Measurements from ENCODE around the gene SEMA3E. TPM values are rescaled to one million over a fixed set of nuclear protein-coding genes. Genes with fewer than 3 reads are reported as not detected.

SEMA3E gene
- total and polyA plus RNA-seq, 9 of the 15 experiments (the other 6 are each of a cell fraction or from before 2014, with no cell fraction given) = 0.01 to 1.4 (median 0.14) TPM; not detected in 2

DNA sequence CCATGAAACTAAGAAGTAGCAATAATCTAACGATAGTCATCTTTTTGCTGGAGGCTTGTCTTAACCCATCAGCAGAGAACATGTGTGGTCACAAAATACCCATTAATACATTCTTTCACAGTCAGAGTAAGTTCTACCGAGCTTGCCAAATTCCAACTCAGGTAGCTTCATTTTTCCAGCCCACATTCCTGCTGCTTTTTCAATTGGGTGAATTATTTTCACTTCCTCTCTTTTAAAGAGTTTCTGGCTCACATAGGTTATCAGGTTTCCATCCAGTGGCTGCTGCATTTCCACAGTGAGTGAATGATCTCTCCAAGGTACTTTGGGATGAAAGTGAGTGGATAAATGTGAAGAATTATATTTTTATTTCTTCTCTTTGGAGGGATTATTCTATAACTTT is 233.1 kb downstream of the SEMA3E start (continued):
- TF ChIP-seq, protein P1, sequence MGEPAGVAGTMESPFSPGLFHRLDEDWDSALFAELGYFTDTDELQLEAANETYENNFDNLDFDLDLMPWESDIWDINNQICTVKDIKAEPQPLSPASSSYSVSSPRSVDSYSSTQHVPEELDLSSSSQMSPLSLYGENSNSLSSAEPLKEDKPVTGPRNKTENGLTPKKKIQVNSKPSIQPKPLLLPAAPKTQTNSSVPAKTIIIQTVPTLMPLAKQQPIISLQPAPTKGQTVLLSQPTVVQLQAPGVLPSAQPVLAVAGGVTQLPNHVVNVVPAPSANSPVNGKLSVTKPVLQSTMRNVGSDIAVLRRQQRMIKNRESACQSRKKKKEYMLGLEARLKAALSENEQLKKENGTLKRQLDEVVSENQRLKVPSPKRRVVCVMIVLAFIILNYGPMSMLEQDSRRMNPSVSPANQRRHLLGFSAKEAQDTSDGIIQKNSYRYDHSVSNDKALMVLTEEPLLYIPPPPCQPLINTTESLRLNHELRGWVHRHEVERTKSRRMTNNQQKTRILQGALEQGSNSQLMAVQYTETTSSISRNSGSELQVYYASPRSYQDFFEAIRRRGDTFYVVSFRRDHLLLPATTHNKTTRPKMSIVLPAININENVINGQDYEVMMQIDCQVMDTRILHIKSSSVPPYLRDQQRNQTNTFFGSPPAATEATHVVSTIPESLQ (CRISPR knock-in tag; IDR thresholded peaks at IDR 0.05) = no peak
- no peak for TF ChIP-seq TAF7 (tag; IDR thresholded peaks at IDR 0.05)
- TF ChIP-seq HEY1 (CRISPR knock-in tag; IDR thresholded peaks at IDR 0.05; ENCODE audit: borderline replicate concordance) = no peak
- TF ChIP-seq, protein P2, sequence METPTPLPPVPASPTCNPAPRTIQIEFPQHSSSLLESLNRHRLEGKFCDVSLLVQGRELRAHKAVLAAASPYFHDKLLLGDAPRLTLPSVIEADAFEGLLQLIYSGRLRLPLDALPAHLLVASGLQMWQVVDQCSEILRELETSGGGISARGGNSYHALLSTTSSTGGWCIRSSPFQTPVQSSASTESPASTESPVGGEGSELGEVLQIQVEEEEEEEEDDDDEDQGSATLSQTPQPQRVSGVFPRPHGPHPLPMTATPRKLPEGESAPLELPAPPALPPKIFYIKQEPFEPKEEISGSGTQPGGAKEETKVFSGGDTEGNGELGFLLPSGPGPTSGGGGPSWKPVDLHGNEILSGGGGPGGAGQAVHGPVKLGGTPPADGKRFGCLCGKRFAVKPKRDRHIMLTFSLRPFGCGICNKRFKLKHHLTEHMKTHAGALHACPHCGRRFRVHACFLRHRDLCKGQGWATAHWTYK (CRISPR knock-in tag; IDR thresholded peaks at IDR 0.05) = no peak
- TF ChIP-seq SREBF1 (IDR thresholded peaks at IDR 0.05; ENCODE audit: borderline replicate concordance, low read depth, low read length) = no peak

DNA sequence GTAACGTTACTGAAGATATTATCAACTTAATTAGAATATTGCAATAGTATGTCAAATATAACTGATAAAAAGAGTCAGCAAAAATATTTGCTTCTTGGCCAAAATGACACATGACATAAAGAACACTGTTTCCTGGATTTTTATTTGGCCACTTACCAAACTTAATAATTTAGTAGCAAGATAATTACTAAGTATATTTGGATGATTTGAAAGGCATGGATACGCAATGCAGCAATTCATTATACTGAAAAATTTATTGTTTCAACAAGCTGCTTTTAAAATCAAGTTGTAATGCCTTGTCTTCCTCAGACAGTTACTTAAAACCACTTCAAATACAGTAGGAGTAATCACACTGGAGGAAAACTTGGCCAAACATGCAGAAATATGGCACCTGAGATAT is 234.0 kb downstream of the SEMA3E start:
- H3K36me3 ChIP-seq (ENCODE audit: control insufficient read depth, insufficient read depth, low read length) = no peaks in the 10 kb centered on the region
- no peak overlapping the region for H3K27ac ChIP-seq (ENCODE audit: extremely low read depth, low read depth, low read length)
- no peaks in the 10 kb centered on the region for H3K27me3 ChIP-seq (ENCODE audit: control insufficient read depth in 2 of 2, insufficient read depth in 2 of 2, low read length in 2 of 2)
- H3K9me3 ChIP-seq (replicated peaks; ENCODE audit: control insufficient read depth, insufficient read depth, low read depth, low read length) = 0 out of 2 replicates have a peak, but pooled peaks cover 2% of the 10 kb centered on the region
- DNase-seq (ENCODE audit: extremely low read depth in 1 of 4, low spot score in 3 of 4) (no peak), FAIRE-seq (no peak), ATAC-seq (no peak)
- POLR2A ChIA-PET = no interaction called here
- in situ Hi-C loops (cut with MboI) (no loop called here), intact Hi-C loops (cut with micrococcal nuclease) (loop anchor here (5.0 kb wide), 2 partner anchors 242 to 1607 kb away; no protein-coding TSS in a partner anchor)
- 0% methylated on average over 2 of the region's 2 CpGs for WGBS (ENCODE audit: insufficient coverage, low coverage, missing lambda C conversion rate)
- H3K9ac ChIP-seq (ENCODE audit: insufficient read depth in 1 of 2, low read depth in 2 of 2, low read length in 2 of 2) = no peak overlapping the region
- H3K4me1 ChIP-seq (replicated peaks in 1 of 2; ENCODE audit: control insufficient read depth in 2 of 2, insufficient read depth in 2 of 2, low read length in 2 of 2) = no peaks in the 10 kb centered on the region
- H3K4me2 ChIP-seq (ENCODE audit: insufficient read depth, low read length) = no peak overlapping the region
- H2AFZ ChIP-seq (ENCODE audit: low read depth, low read length) = no peak overlapping the region
- H4K20me1 ChIP-seq (replicated peaks; ENCODE audit: control insufficient read depth, insufficient read depth, low read length) = no peaks in the 10 kb centered on the region
- H3K9me1 ChIP-seq (ENCODE audit: control insufficient read depth, insufficient read depth, low read length) = no peaks in the 10 kb centered on the region
- no TSS peak for BruUV-seq (replicated peaks)
- CTCF ChIA-PET (ENCODE audit: low intra/inter-chr PET ratio) = no interaction called here
- H3K4me3 ChIP-seq = no peak overlapping the region
- no peaks in the 10 kb centered on the region for H3K79me2 ChIP-seq (ENCODE audit: control insufficient read depth, insufficient read depth, low read length)
- TF ChIP-seq SIRT6 (IDR thresholded peaks at IDR 0.05; ENCODE audit: low read depth, low read length) = no peak
- TF ChIP-seq ZNF583 (CRISPR knock-in tag; IDR thresholded peaks at IDR 0.05) = no peak
- TF ChIP-seq, protein P3, sequence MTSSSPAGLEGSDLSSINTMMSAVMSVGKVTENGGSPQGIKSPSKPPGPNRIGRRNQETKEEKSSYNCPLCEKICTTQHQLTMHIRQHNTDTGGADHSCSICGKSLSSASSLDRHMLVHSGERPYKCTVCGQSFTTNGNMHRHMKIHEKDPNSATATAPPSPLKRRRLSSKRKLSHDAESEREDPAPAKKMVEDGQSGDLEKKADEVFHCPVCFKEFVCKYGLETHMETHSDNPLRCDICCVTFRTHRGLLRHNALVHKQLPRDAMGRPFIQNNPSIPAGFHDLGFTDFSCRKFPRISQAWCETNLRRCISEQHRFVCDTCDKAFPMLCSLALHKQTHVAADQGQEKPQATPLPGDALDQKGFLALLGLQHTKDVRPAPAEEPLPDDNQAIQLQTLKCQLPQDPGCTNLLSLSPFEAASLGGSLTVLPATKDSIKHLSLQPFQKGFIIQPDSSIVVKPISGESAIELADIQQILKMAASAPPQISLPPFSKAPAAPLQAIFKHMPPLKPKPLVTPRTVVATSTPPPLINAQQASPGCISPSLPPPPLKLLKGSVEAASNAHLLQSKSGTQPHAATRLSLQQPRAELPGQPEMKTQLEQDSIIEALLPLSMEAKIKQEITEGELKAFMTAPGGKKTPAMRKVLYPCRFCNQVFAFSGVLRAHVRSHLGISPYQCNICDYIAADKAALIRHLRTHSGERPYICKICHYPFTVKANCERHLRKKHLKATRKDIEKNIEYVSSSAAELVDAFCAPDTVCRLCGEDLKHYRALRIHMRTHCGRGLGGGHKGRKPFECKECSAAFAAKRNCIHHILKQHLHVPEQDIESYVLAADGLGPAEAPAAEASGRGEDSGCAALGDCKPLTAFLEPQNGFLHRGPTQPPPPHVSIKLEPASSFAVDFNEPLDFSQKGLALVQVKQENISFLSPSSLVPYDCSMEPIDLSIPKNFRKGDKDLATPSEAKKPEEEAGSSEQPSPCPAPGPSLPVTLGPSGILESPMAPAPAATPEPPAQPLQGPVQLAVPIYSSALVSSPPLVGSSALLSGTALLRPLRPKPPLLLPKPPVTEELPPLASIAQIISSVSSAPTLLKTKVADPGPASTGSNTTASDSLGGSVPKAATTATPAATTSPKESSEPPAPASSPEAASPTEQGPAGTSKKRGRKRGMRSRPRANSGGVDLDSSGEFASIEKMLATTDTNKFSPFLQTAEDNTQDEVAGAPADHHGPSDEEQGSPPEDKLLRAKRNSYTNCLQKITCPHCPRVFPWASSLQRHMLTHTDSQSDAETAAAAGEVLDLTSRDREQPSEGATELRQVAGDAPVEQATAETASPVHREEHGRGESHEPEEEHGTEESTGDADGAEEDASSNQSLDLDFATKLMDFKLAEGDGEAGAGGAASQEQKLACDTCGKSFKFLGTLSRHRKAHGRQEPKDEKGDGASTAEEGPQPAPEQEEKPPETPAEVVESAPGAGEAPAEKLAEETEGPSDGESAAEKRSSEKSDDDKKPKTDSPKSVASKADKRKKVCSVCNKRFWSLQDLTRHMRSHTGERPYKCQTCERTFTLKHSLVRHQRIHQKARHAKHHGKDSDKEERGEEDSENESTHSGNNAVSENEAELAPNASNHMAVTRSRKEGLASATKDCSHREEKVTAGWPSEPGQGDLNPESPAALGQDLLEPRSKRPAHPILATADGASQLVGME (CRISPR knock-in tag; IDR thresholded peaks at IDR 0.05) = no peak
- TF ChIP-seq DPF2 (IDR thresholded peaks at IDR 0.05) = no peak
- TF ChIP-seq SP2 (IDR thresholded peaks at IDR 0.05; ENCODE audit: extremely low read depth, low read depth, low read length, poor library complexity, severe bottlenecking) = no peak
- no peak for TF ChIP-seq SMARCC2 (IDR thresholded peaks at IDR 0.05; ENCODE audit: low read depth)
- TF ChIP-seq PHB (CRISPR knock-in tag; IDR thresholded peaks at IDR 0.05) = no peak
